Sigmoid colon (tissue), 7 donors: Measurements from ENCODE around the gene OR6S1. TPM values are rescaled to one million over a fixed set of nuclear protein-coding genes. Genes with fewer than 3 reads are reported as not detected.
A peak's percentile ranks its signal among the peaks of the same experiment; 100 is the strongest.

Source experiments
- DNase-seq: peaks from one replicate; pipeline ENCODE4 v3.0.0-alpha.2; 2019
- H3K27ac ChIP-seq, 4 donors: fragments of 200-600 bp; sonication (generic); one replicate each; pipeline ENCODE4 v1.5.1; 2016 to 2019; ENCODE audit warnings: mild to moderate bottlenecking in 1 of 4
- H3K27me3 ChIP-seq, 3 donors: fragments of 200-600 bp; sonication (generic); one replicate each; pipeline ENCODE4 v1.5.1; 2019; ENCODE audit warnings: mild to moderate bottlenecking in 1 of 3
- H3K36me3 ChIP-seq, 4 donors: fragments of 200-600 bp; sonication (generic); one replicate each; pipeline ENCODE4 v1.5.1; 2016 to 2019
- H3K4me1 ChIP-seq, 4 donors: fragments of 200-600 bp; sonication (generic); one replicate each; pipeline ENCODE4 v1.5.1; 2017 to 2019
- H3K4me3 ChIP-seq, 4 donors: fragments of 200-600 bp; sonication (generic); one replicate each; pipeline ENCODE4 v1.5.1; 2017 to 2019; ENCODE audit warnings: mild to moderate bottlenecking in 2 of 4, moderate library complexity in 1 of 4
- H3K9me3 ChIP-seq, 4 donors: fragments of 200-600 bp in 3 of 4; sonication (generic) in 3 of 4; one replicate each; pipeline versions ENCODE4 v1.5.1 to v1.6.1; 2013 to 2019
- CTCF ChIP-seq, 4 experiments: fragments of 450-650 bp in 3 of 4; fragments of 200-600 bp in 1 of 4; IDR thresholded peaks; one replicate each; pipeline ENCODE4 v1.5.1; 2016 to 2019; ENCODE audit warnings: antibody characterized with exemption in 4 of 4, mild to moderate bottlenecking in 3 of 4, moderate library complexity in 2 of 4
- EP300 ChIP-seq, 4 donors: sonication (generic); formaldehyde crosslinking; IDR thresholded peaks; one replicate each; pipeline ENCODE4 v1.6.1; 2017; ENCODE audit warnings: antibody characterized with exemption in 4 of 4
- POLR2A ChIP-seq, 2 donors: fragments of 450-650 bp; IDR thresholded peaks; one replicate each; pipeline ENCODE4 v1.6.1; 2016; ENCODE audit warnings: antibody characterized with exemption in 2 of 2, mild to moderate bottlenecking in 2 of 2, moderate library complexity in 2 of 2
- POLR2AphosphoS5 ChIP-seq, 4 donors: sonication (generic); formaldehyde crosslinking; IDR thresholded peaks; one replicate each; pipeline ENCODE4 v1.6.1; 2017; ENCODE audit warnings: antibody characterized with exemption in 4 of 4
- WGBS, 2 donors: extraction: QIAGEN DNeasy Blood & Tissue Kit; methylation state at CpG; one replicate each; pipeline ENCODE4 v1.1.7; 2013; 5-methylcytosine and 5-hydroxymethylcytosine counted together
- intact Hi-C: fragments of 100-400 bp; cut with DNase I; formaldehyde crosslinking; loops from one replicate; pipeline ENCODE4 v1.15.1; 2023
- polyA plus RNA-seq, 3 donors: library from polyadenylated mRNA; stranded (reverse); fragments of 200-250 nt; gene quantifications; one replicate each; pipeline ENCODE4 v1.2.3, GENCODE V29; 2013
- total RNA-seq, 4 donors: library from RNA; depleted of rRNA; stranded (reverse); fragments of >200 nt; gene quantifications; one replicate each; pipeline ENCODE4 v1.1.0, GENCODE V29; 2016
- donor health status: healthy with polysubstance abuse.
- donor health status: Bipolar disorder and iron deficiency.
- donor health status: healthy.

The OR6S1 gene
- total and polyA plus RNA-seq, 7 donors = not detected

GRCh38 chr14:20614038-20614840, 27.3 kb downstream of the OR6S1 start:
- H3K4me3 ChIP-seq = peak overlapping the region; percentile 38 to 56 (median 52)
- H3K27me3 ChIP-seq = no peaks in the 10 kb centered on the region
- H3K9me3 ChIP-seq = no peaks in the 10 kb centered on the region
- no peaks in the 10 kb centered on the region for H3K36me3 ChIP-seq
- no peak for DNase-seq
- intact Hi-C loops = loop anchor here (5.0 to 10.0 kb wide), 2 partner anchors 272 to 481 kb away; partner anchors contain the start of genes PARP2 and ZNF219
- peaks cover 3 to 21% (median 13%) of the 10 kb centered on the region in 4 donors for H3K4me1 ChIP-seq
- peak overlapping the region; percentile 73 to 86 (median 78) for H3K27ac ChIP-seq
- no peak for TF ChIP-seq EP300 (IDR thresholded peaks at IDR 0.05)
- TF ChIP-seq POLR2A (IDR thresholded peaks at IDR 0.05) = no peak
- TF ChIP-seq CTCF (IDR thresholded peaks at IDR 0.05) = no peak
- TF ChIP-seq POLR2AphosphoS5 (IDR thresholded peaks at IDR 0.05) = no peak
- WGBS, 2 donors = 6 to 11% methylated on average over 17 of the region's 17 CpGs

DNA sequence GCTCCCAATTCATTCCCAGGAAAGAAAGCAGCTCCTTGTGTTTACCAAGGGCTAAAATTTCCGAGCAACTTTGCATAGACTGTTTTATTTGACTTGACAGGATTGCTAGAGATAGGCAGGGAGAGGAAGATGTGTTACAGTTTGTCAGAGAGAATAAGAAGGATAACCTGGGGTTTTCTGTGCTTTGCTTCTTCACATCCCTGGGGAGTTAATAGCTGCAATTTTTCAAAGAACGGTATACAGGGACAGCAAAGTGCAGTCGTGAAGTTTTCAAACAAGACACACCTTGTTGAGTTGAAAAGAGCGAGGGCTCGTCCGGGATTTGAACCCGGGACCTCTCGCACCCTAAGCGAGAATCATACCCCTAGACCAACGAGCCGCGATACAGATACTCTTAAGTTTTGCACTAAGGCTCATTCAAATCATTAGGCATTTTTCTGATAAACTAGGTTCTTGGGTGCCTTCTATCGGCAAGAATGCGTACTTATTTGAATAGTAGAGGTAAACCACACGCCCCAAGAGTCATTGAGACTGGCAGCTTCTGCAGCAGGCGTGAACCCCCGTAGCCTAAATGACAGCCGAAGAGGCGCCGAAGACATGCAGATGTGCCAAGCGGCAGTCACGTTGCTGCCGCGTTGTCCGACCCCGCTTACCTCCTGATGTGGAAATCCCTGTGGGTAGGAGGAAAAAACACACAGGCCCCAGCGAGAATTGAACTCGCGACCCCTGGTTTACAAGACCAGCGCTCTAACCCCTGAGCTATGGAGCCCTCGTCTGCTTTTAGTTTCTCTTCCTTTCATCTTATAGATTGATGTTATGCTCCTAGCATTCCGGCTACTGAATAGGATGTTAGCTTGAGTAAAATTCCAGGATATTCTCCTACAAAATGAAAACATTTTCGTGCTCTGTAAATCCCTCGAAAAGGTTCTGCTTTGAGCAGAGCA, 28.1 kb downstream of the OR6S1 start:
- WGBS, 2 donors = 0 to 1% methylated on average over 34 of the region's 34 CpGs
- Histone ChIP-seq H3K36me3 (no peaks in the 10 kb centered on the region), H3K9me3 (no peaks in the 10 kb centered on the region), H3K4me1 (peaks cover 3 to 21% (median 13%) of the 10 kb centered on the region in 4 donors), H3K4me3 (peak overlapping the region; percentile 38 to 56 (median 52)), H3K27ac (peak overlapping the region; percentile 73 to 86 (median 78)), H3K27me3 (no peaks in the 10 kb centered on the region)
- peak; percentile 93 for DNase-seq
- peak in 2 of 4 donors; percentile 18 to 25 for TF ChIP-seq POLR2AphosphoS5 (IDR thresholded peaks at IDR 0.05)
- TF ChIP-seq CTCF (IDR thresholded peaks at IDR 0.05) = peak; percentile 77 to 98 (median 94)
- TF ChIP-seq POLR2A (IDR thresholded peaks at IDR 0.05) = no peak
- intact Hi-C loops = loop anchor here (1.0 to 10.0 kb wide), 5 partner anchors 19 to 481 kb away; partner anchors contain the start of genes PARP2, PNP, RNASE4 and ZNF219

DNA sequence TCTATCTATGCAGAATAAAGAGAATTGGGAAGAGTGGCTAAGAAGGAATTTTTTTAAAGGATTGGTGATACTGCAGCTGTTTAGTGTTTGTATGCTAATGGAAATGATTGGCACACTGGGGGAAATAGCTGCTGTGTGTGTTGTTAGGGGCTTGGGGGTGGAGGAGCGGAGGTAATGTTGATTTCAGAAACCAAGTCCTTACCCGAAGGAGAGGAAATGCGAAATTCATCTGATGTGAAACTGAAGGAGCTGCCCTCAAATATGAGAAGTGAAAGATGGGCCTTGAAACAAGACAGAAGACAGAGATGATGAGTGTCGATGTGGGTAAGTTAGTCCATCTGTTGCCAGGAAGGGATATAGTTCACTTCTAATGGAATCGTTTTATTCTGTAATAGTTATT, 29.1 kb downstream of the OR6S1 start:
- H3K27ac ChIP-seq = peak overlapping the region; percentile 73 to 86 (median 78)
- no peak for TF ChIP-seq POLR2AphosphoS5 (IDR thresholded peaks at IDR 0.05)
- TF ChIP-seq CTCF (IDR thresholded peaks at IDR 0.05) = no peak
- TF ChIP-seq EP300 (IDR thresholded peaks at IDR 0.05) = no peak
- TF ChIP-seq POLR2A (IDR thresholded peaks at IDR 0.05) = no peak
- intact Hi-C loops = loop anchor here (2.0 to 10.0 kb wide), 4 partner anchors 20 to 482 kb away; partner anchors contain the start of genes PARP2, PNP and ZNF219
- no peak overlapping the region for H3K4me3 ChIP-seq
- H3K27me3 ChIP-seq = no peaks in the 10 kb centered on the region
- no peaks in the 10 kb centered on the region for H3K36me3 ChIP-seq
- H3K9me3 ChIP-seq = no peaks in the 10 kb centered on the region
- DNase-seq = no peak
- peaks cover 3 to 21% (median 13%) of the 10 kb centered on the region in 4 donors for H3K4me1 ChIP-seq
- 40 to 57% methylated on average over 5 of the region's 5 CpGs for WGBS, 2 donors

- Histone ChIP-seq H3K4me3 (no peak overlapping the region), H3K27ac (no peak overlapping the region), H3K4me1 (peaks cover 3 to 21% (median 13%) of the 10 kb centered on the region in 4 donors), H3K36me3 (no peaks in the 10 kb centered on the region), H3K27me3 (no peaks in the 10 kb centered on the region), H3K9me3 (no peaks in the 10 kb centered on the region)
- 66 to 71% methylated on average over 4 of the region's 4 CpGs for WGBS, 2 donors
- TF ChIP-seq EP300 (IDR thresholded peaks at IDR 0.05) (no peak), POLR2A (IDR thresholded peaks at IDR 0.05) (no peak), CTCF (IDR thresholded peaks at IDR 0.05) (no peak), POLR2AphosphoS5 (IDR thresholded peaks at IDR 0.05) (no peak)
- no peak for DNase-seq
- intact Hi-C loops = loop anchor here (2.0 to 10.0 kb wide), 3 partner anchors 269 to 484 kb away; partner anchors contain the start of genes PARP2 and ZNF219
Observed at GRCh38 chr14:20611277-20611676, 30.2 kb downstream of the OR6S1 start.
